Astrocyte (in vitro differentiated cells and primary cell): ENCODE data around the gene ATP5PO.

Experiments used
- EZH2 ChIP-seq: IDR thresholded peaks from 2 replicates; pipeline ENCODE4 v1.6.1; 2012; ENCODE audit warnings: mild to moderate bottlenecking, low read length, inconsistent platforms; ENCODE audit not compliant: insufficient read depth
- TF ChIP-seq, protein P1 (sequence below): IDR thresholded peaks from 2 replicates; pipeline ENCODE4 v1.5.1; 2011; ENCODE audit warnings: low read depth, mild to moderate bottlenecking, inconsistent platforms, low read length, moderate library complexity; ENCODE audit not compliant: insufficient read depth

- TF ChIP-seq, protein P1, sequence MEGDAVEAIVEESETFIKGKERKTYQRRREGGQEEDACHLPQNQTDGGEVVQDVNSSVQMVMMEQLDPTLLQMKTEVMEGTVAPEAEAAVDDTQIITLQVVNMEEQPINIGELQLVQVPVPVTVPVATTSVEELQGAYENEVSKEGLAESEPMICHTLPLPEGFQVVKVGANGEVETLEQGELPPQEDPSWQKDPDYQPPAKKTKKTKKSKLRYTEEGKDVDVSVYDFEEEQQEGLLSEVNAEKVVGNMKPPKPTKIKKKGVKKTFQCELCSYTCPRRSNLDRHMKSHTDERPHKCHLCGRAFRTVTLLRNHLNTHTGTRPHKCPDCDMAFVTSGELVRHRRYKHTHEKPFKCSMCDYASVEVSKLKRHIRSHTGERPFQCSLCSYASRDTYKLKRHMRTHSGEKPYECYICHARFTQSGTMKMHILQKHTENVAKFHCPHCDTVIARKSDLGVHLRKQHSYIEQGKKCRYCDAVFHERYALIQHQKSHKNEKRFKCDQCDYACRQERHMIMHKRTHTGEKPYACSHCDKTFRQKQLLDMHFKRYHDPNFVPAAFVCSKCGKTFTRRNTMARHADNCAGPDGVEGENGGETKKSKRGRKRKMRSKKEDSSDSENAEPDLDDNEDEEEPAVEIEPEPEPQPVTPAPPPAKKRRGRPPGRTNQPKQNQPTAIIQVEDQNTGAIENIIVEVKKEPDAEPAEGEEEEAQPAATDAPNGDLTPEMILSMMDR = no peak
- no peak for TF ChIP-seq EZH2
Observed at GRCh38 chr21:33865996-33866575, 49.5 kb downstream of the ATP5PO start.
